Erythroblast (primary cell): Measurements from ENCODE around the gene IL21.

Experiments used
- GATA1 ChIP-seq: IDR thresholded peaks from 2 replicates; pipeline ENCODE4 v1.6.1; 2011; ENCODE audit warnings: low read depth, mild to moderate bottlenecking, control low read depth, low read length, moderate library complexity
- POLR2A ChIP-seq: IDR thresholded peaks from 2 replicates; pipeline ENCODE4 v1.6.1; 2011; ENCODE audit warnings: mild to moderate bottlenecking, low read length

DNA sequence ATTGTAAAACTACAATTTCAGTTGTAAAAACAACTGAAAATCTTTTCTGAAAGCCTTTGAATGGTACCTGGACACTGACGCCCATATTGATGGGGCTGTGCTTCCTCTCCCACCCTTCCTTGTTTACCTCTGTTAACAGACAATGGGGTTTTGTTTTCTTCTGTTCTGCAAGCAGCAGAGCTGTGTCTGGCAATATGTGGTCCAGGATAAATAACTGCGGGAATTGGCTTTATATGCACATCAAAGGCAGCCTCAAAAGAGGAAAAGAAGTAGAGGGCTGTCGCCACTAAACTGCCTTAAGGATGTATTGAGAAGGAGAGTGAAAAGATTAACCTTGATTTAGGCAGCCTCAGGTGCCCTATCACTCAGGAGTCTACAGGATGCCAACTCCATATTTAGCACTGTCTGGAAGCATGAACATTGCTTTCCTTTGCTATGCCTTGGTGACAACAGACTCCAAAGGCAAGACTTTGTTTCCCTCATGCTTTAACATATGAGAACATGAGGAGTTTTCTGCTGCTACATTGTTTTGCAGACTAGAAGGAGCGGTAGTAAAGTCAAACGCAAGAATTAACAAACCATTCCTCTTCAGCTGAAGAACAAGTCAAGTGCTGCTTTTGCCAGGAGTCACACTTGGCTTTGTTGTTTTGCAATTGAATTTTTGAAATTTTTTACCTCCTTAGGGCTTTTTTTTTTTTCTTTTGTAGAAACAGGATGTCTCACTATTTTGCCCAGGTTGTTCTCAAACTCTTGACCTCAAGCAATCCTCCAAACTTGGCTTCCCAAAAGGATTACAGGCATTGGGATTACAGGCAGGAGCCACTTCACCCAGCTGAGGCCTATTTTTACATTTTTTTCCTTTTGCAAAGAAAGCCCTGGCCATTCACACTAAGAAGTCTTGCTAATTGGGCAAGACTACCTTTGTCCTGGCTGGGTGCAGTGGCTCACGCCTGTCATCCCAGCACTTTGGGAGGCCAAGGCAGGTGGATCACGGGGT lies 3.0 kb downstream of the IL21 start:
- TF ChIP-seq POLR2A = no peak
- TF ChIP-seq GATA1 = no peak
